Germinal center (tissue), 1 donor: ENCODE results near the gene FAM25G.

Source experiments
- DNase-seq: peaks from one replicate; pipeline ENCODE4 v3.0.0; 2012; ENCODE audit warnings: mixed read lengths, low spot score

The FAM25G gene

GRCh38 chr10:47449102-47449978 is 42.2 kb downstream of the FAM25G start:
- no peak for DNase-seq

GRCh38 chr10:47447705-47448104 is 43.8 kb downstream of the FAM25G start:
- DNase-seq: no peak

GRCh38 chr10:47447209-47447608 is 44.3 kb downstream of the FAM25G start:
- no peak for DNase-seq

GRCh38 chr10:47445720-47446119 is 45.8 kb downstream of the FAM25G start:
- DNase-seq: no peak

GRCh38 chr10:47444047-47444446 is 47.5 kb downstream of the FAM25G start:
- DNase-seq: no peak

- no peak for DNase-seq
Measured at GRCh38 chr10:47443145-47443544, 48.4 kb downstream of the FAM25G start.

GRCh38 chr10:47442351-47442750 is 49.1 kb downstream of the FAM25G start:
- DNase-seq: no peak

GRCh38 chr10:47441938-47442337 is 49.6 kb downstream of the FAM25G start:
- no peak for DNase-seq

GRCh38 chr10:47440207-47440606 is 51.3 kb downstream of the FAM25G start:
- DNase-seq: no peak

- DNase-seq: no peak
Measured at GRCh38 chr10:47438857-47439474, 52.5 kb downstream of the FAM25G start.
